Panc1 (cell line): Measurements from ENCODE around the gene RPRD1A. TPM values are rescaled to one million over a fixed set of nuclear protein-coding genes. Genes with fewer than 3 reads are reported as not detected.

Source experiments
- ATAC-seq: fragments of 200-7000 bp; cut with Tn5 transposase; 2 replicates; pipeline ENCODE4 v1.9.1; 2020; ENCODE audit warnings: mild to moderate bottlenecking, moderate library complexity
- BruUV-seq: library from RNA; stranded (reverse); fragments of 400-500 nt; replicated peaks from 2 replicates; lab custom pipeline; 2021; lab: Mats Ljungman, UMichigan
- CTCF ChIA-PET: fragments of 300-600 bp; sonication (Branson Sonifier 250); formaldehyde crosslinking; loops from one replicate; lab custom pipeline; 2022; ENCODE audit warnings: antibody characterized with exemption; lab: Charles Lee
- POLR2A ChIA-PET: fragments of 300-600 bp; sonication (Branson Sonifier 250); formaldehyde crosslinking; loops from one replicate; lab custom pipeline; 2022; ENCODE audit warnings: antibody characterized with exemption; lab: Charles Lee
- DNase-seq: peaks from one replicate; pipeline ENCODE4 v3.0.0-alpha.2; 2010; ENCODE audit warnings: low read depth, low spot score
- H3K27ac ChIP-seq: 2 replicates; pipeline ENCODE4 v1.5.1; 2011; ENCODE audit warnings: mild to moderate bottlenecking, low read length, inconsistent platforms
- H3K27me3 ChIP-seq: fragments of 200-500 bp; sonication (Bioruptor generic); 2 replicates; pipeline ENCODE4 v1.6.0; 2014; ENCODE audit warnings: low read length, inconsistent platforms; ENCODE audit not compliant: control insufficient read depth, insufficient read depth
- H3K36me3 ChIP-seq: fragments of 200-500 bp; sonication (Bioruptor generic); 2 replicates; pipeline ENCODE4 v1.5.1; 2014; ENCODE audit warnings: inconsistent platforms, mild to moderate bottlenecking, low read length, moderate library complexity; ENCODE audit not compliant: control insufficient read depth, insufficient read depth
- H3K4me1 ChIP-seq: 2 replicates; pipeline ENCODE4 v1.5.1; 2011; ENCODE audit warnings: inconsistent platforms, mild to moderate bottlenecking, low read length, moderate library complexity; ENCODE audit not compliant: control insufficient read depth, insufficient read depth
- H3K4me3 ChIP-seq, 2 experiments: 2 replicates each; pipeline ENCODE4 v1.5.1; 2011 to 2012; ENCODE audit warnings: low read depth in 2 of 2, low read length in 2 of 2, mild to moderate bottlenecking in 2 of 2, inconsistent platforms in 1 of 2, moderate library complexity in 1 of 2
- H3K9me3 ChIP-seq: fragments of 200-500 bp; sonication (Bioruptor generic); 2 replicates; pipeline ENCODE4 v1.5.1; 2014; ENCODE audit warnings: low read depth, mild to moderate bottlenecking, inconsistent platforms, low read length, moderate library complexity; ENCODE audit not compliant: control insufficient read depth, insufficient read depth
- CTCF ChIP-seq: fragments of 450-650 bp; IDR thresholded peaks from 2 replicates; pipeline ENCODE4 v1.5.1; 2017; ENCODE audit warnings: mild to moderate bottlenecking
- POLR2AphosphoS5 ChIP-seq: IDR thresholded peaks from 2 replicates; pipeline ENCODE4 v1.6.1; 2012; ENCODE audit warnings: mild to moderate bottlenecking, low read depth, low read length, moderate library complexity
- REST ChIP-seq, 2 experiments: IDR thresholded peaks; 2 replicates each; pipeline ENCODE4 v1.6.1; 2011 to 2012; ENCODE audit warnings: low read depth in 2 of 2, control low read depth in 1 of 2, low read length in 1 of 2, mild to moderate bottlenecking in 1 of 2, moderate library complexity in 1 of 2; ENCODE audit not compliant: insufficient read depth in 1 of 2
- SIN3A ChIP-seq: IDR thresholded peaks from 2 replicates; pipeline ENCODE4 v1.6.1; 2012; ENCODE audit warnings: low read depth, mild to moderate bottlenecking, low read length, moderate library complexity, borderline replicate concordance; ENCODE audit not compliant: insufficient read depth
- TCF7L2 ChIP-seq: IDR thresholded peaks from 2 replicates; pipeline ENCODE4 v1.6.1; 2011; ENCODE audit warnings: mild to moderate bottlenecking, low read depth, low read length, inconsistent platforms
- in situ Hi-C: cut with HindIII; loops from 2 replicates; pipeline ENCODE4 v1.10.0; 2016; ENCODE audit warnings: low sequenced_read_pairs, low pct_unique_long_range_greater_than_20kb
- intact Hi-C: fragments of 100-400 bp; cut with micrococcal nuclease; formaldehyde crosslinking; loops from one replicate; pipeline ENCODE4 v1.10.0; 2022; ENCODE audit not compliant: unreplicated experiment
- total RNA-seq: library from RNA; stranded (reverse); gene quantifications from one replicate; pipeline ENCODE4 v1.2.1, GENCODE V29; 2021; ENCODE audit not compliant: unreplicated experiment

The RPRD1A gene
- total RNA-seq, 1 experiment from 2014 or later = 44.0 TPM

- Histone ChIP-seq H3K9me3 (peaks cover 3% of the 10 kb centered on the region; the same call in 1 of the 2 replicates), H3K4me1 (no peaks in the 10 kb centered on the region), H3K27ac (no peak overlapping the region), H3K27me3 (no peaks in the 10 kb centered on the region), H3K4me3 (no peak overlapping the region), H3K36me3 (no peaks in the 10 kb centered on the region)
- no peak for TF ChIP-seq REST (IDR thresholded peaks at IDR 0.05; ENCODE audit: insufficient read depth in 1 of 2, low read depth in 2 of 2, low read length in 1 of 2)
- no peak for TF ChIP-seq TCF7L2
- no peak for TF ChIP-seq POLR2AphosphoS5
- TF ChIP-seq SIN3A = no peak
- no peak for TF ChIP-seq CTCF
- ChIA-PET CTCF (no interaction called here), POLR2A (no interaction called here)
- no peak for DNase-seq
- ATAC-seq = no peak
- in situ Hi-C loops = no loop called here
- no TSS peak for BruUV-seq
- intact Hi-C loops = no loop called here
These were observed 26.2 kb downstream of the RPRD1A start for GRCh38 chr18:36041146-36041545.

- H3K27ac ChIP-seq = no peak overlapping the region
- ChIA-PET POLR2A (no interaction called here), CTCF (no interaction called here)
- BruUV-seq = no TSS peak
- intact Hi-C loops (no loop called here), in situ Hi-C loops (no loop called here)
- H3K4me1 ChIP-seq = no peaks in the 10 kb centered on the region; the same call in 1 of the 2 replicates
- no peak for TF ChIP-seq TCF7L2
- TF ChIP-seq POLR2AphosphoS5 = no peak
- TF ChIP-seq SIN3A = no peak
- TF ChIP-seq REST (IDR thresholded peaks at IDR 0.05; ENCODE audit: insufficient read depth in 1 of 2, low read depth in 2 of 2, low read length in 1 of 2) = no peak
- no peak overlapping the region for H3K4me3 ChIP-seq
- no peaks in the 10 kb centered on the region for H3K27me3 ChIP-seq
- no peak for ATAC-seq
- peaks cover 3% of the 10 kb centered on the region; the same call in 1 of the 2 replicates for H3K9me3 ChIP-seq
- DNase-seq = no peak
- no peaks in the 10 kb centered on the region for H3K36me3 ChIP-seq
These were observed 29.2 kb downstream of the RPRD1A start for GRCh38 chr18:36038102-36038663.
